COLO829 (cell line): ENCODE data around the gene NPIPB8.
"Not testable (repeated sequence)": the region's sequence is repeated elsewhere in the genome, so short reads cannot be mapped to it uniquely, and the experiment has no call there.

ENCODE experiments used
- DNase-seq: peaks from one replicate; pipeline ENCODE4 v3.0.0; 2012; ENCODE audit warnings: low spot score

The NPIPB8 gene

DNA sequence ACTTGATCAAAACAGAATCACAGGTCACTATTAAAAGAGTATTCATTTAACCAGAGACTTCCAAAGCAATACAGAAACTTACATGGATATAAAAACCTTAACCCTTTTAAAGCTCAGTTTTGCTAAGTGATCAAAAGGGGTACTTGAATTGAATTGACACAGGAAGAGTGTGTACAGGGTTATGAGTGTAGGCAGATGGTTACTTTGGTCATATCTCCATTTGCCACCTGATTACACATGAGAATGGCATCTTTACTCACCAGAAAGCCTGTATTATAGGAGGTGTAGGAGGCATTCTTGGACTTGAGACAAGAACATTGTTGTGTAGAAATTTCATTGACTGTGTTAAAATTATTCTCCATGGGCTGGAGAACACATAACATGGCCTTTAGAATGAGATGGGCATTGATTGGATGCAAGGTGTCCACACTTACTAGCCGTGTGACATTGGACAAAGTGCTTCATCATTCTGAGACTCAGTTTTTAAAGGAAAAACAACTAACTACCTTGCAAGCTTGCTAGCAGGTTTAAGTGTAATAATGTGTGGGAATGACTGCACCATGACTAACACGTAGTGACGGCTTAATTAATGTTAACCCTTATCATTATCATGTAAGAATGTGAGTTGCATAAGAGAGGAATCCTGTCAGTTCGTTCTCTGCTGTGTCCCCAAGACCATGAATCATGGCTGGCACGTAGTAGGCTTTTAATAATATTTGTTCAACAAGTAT, 1.6 kb upstream of the NPIPB8 start:
- DNase-seq: not testable (repeated sequence)

DNA sequence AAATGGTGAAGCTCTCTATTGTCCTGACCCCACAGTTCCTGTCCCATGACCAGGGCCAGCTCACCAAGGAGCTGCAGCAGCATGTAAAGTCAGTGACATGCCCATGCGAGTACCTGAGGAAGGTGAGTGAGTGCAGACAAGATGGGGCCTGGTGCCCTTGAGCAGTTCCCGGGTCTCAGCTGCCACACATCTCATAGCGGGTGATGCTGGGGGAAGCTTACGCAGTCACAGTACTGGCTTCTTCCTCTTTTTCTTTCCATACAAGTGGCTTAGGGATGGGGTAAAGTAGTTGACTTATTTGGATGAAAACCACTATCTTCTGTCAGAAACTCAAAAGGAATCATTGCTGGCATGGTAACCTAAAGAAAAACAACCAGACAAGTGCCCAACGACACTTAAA, 494 bp downstream of the NPIPB8 start:
- DNase-seq: not testable (repeated sequence)

DNA sequence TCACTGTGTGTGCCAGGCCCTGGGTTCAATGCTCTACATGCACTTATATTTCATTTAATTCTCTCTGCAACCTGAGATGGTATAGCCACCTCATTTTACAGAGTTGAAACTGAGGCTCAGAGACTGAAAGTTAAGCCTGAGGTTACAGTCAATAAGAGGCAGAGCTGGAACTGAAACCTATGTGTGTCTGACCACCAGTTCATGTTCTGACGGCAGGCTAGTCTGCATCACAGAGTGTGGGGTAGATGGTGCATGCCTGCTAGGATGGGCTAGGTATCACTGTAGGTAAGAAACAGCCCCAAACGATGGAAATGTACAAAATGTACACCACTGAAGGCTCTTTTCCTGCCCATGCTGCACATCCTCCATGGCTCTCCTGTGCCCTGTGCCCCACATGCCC, 2.1 kb downstream of the NPIPB8 start:
- not testable (repeated sequence) for DNase-seq

DNA sequence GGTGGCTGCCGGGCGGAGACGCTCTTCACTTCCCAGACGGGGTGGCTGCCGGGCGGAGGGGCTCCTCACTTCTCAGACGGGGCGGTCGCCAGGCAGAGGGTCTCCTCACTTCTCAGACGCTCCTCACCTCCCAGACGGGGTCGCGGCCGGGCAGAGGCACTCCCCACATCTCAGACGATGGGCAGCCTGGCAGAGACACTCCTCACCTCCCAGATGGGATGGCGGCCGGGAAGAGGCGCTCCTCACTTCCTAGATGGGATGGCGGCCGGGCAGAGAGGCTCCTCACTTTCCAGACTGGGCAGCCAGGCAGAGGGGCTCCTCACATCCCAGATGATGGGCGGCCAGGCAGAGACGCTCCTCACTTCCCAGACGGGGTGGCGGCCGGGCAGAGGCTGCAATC, 28.4 kb downstream of the NPIPB8 start:
- DNase-seq: not testable (repeated sequence)

DNA sequence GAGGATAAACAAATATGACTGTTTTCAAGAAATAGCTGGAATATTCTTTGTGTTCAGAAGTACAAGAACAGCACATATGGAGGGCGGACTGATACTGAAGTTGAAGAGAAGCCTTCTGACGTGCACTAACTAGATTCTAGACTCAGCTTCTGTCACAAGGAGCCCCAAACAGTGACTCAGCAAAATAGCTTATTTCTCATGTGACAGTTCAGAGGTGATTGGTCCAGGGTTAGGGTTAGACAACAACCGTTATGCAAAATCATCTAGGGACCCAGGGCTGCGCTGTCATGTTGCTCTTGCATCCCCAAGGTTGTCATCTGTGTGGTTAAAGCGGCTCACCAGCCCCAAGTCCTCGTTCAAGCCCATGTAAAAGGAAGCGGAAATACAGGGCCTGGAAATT, 29.6 kb downstream of the NPIPB8 start:
- DNase-seq: not testable (repeated sequence)

DNA sequence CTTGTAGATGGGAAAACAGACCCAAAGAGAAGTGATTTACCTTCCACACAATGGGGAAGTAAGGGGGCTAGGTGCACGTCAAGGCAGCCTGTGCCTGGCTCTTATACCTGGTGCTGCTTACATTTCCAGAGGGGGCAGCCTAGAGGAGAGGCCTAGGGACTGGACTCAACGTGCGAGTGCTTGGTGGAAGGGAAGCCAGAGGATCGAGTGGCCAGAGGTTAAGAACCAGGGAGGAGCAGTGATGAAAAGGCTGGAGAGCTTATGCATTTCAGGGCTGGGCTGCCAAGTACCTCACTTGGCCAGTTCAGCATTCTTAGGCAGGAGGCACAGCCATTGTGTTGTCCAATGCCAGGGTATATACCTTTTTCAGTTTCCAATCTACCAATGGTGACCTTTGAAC, 30.3 kb downstream of the NPIPB8 start:
- DNase-seq: not testable (repeated sequence)

DNA sequence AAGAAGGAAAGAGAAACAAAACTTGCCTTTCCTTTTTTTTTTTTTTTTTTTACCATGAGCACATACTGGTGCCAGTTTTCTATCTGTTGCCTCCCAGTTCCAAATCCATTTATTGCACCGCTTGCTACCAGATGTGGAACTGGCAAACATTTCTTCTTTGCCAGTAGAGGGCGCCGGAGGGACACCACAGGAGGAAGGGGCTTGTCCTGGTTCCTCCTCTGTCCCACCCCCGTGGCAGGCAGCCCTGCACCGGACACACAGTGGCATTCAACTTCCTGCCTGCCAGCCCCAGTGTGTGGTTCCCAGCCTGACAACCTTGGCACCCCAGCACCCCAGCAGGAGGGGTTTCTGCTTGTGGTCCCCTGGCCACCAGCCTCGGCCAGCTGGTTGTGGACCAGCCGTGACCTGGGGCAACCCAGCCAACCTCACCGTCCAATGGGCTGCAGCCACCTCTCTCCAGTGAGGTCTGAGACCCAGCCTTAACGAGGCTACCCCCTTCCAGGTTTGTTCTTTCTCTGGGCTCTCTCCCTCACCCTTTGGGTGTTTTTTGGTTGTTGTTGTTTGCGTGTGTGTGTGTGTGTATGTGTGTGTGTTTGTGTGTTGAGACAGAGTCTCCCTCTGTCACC, 50.6 kb downstream of the NPIPB8 start:
- DNase-seq: not testable (repeated sequence)

DNA sequence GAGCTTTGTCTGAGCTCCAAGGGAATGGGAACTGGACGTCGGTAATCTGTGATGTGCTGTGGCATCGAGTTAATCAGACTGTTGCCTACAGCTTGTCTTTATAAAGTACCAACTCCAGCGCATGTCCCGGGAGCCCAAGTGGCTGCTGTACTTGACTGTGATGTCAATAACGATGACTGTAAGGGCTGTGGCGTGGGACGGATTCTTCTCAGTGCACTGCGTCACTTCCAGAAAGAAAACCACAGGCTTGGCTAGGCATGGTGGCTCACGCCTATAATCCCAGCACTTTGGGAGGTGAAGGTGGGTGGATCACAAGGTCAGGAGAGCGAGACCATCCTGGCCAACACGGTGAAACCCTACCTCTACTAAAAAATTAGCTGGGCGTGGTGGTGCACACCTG, 51.6 kb downstream of the NPIPB8 start:
- DNase-seq: not testable (repeated sequence)

DNA sequence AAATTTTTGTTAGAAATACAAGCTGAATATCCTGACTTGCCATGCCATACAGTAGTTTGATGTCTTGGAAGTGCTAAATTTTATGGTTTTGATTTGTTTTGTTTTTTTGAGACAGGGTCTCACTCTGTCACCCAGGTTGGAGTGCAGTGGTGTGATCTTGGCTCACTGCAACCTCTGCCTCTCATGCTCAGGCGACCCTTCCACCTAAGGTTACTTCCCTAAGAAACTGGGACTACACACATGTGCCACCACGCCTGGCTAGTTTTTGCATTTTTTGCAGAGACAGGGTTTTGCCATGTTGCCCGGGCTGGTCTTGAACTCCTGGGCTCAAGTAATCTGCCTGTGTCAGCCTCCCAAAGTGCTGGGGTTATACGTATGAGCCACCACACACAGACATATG, 53.9 kb downstream of the NPIPB8 start:
- not testable (repeated sequence) for DNase-seq

DNA sequence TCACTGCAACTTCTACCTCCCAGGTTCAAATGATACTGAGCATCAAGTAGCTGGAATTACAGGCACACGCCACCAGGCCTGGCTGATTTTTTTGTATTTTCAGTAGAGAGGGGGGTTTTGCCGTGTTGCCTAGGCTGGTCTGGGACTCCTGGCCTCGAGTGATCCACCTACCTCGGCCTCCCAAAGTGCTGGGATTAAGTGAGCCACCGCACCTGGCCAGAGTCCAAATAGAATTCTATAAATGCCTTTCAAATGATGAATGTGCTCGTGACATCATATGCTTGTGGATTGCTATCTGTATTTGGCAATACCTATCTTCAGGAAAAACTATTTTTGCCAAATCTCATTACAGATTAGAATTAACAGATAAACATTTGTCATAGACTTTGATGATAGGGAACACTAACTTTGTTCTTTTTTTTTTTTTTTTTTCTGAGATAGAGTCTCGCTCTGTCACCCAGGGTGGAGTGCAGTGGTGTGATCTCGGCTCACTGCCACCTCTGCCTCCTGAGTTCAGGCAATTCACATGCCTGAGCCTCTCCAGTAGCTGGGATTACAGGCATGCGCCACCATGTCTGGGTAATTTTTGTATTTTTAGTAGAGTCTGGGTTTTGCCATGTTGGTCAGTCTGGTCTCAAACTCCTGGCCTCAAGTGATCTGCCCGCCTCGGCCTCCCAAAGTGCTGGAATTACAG, 55.5 kb downstream of the NPIPB8 start:
- DNase-seq: not testable (repeated sequence)

DNA sequence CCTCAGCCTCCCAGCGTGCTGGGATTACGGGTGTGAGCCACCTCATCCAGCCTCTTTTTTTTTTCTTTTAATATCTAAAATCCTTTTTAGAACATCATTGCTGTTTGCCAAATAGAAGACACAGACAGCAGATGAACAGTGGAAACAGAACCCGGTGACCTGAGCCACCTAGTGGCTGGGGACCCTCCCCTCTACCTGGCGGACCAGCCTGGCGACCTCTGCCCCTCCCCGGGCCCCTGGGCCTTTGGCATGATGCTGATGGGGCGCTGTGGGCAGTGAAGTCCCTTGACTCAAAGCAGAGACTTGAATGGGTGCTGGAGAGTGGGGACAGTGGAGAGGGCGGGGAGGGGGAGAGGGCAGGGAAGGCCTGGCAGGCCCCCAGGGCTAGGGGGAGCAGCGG, 61.9 kb downstream of the NPIPB8 start:
- not testable (repeated sequence) for DNase-seq

DNA sequence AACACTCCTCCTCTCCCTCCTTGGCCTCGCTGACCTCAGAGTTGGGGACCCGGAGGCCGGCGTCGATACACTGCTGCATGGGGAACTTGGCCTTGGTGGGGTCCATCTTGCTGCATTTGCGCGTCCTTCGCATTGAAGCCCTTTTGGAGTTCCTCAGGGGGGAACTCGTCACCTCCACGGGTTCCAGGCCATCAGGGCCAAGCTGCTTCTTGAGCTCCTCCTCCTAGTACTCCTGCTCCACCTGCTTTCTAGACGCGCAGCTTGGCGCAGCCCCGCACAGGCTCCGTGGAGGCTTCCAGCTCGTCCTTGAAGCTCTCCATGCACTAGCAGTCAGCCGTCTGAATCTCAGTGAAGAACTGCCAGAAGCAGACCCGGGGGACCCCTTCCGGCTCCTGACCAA, 62.5 kb downstream of the NPIPB8 start:
- not testable (repeated sequence) for DNase-seq

DNA sequence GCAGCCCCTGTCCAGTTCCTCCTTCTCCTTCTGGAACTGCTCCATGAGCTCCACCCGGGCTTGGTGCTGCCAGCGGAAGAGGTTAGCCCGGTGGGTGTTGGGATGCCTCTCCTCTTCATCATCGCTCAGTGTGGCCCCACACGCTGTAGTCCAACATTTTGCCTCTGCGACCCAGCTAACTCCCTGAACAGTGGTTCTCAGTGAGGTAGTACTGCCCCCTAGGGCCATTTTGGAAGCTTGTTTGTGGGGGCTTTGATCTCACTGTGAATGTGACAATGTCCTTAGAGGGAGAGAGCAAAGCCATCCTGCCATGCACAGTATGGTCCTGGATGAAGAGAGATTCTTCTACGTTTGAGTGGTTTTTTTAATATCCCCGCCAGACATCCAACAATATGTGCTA, 63.5 kb downstream of the NPIPB8 start:
- DNase-seq: not testable (repeated sequence)

DNA sequence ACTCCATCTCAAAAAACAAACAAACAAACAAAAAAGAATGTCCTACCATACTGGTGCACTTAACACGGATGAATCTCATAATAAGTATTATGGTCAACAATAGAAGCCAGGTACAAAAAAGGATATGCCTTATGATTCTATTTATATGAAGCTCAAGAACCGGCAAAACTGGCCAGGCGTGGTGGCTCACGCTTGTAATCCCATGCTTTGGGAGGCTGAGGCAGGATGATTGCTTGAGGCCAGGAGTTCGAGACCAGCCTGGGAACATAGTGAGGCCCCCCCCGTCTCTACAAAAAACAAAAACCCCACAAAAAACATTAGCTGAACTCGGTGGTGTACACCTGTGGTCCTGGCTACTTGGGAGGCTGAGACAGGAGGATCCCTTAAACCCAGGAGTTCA, 66.4 kb downstream of the NPIPB8 start:
- DNase-seq: not testable (repeated sequence)
